Ecto neural progenitor cell (in vitro differentiated cells): ENCODE measurements around the gene MEF2A.

Experiments
- DNase-seq: peaks from one replicate; pipeline ENCODE4 v3.0.0-alpha.2; 2018; ENCODE audit warnings: low spot score

Gene MEF2A

DNA sequence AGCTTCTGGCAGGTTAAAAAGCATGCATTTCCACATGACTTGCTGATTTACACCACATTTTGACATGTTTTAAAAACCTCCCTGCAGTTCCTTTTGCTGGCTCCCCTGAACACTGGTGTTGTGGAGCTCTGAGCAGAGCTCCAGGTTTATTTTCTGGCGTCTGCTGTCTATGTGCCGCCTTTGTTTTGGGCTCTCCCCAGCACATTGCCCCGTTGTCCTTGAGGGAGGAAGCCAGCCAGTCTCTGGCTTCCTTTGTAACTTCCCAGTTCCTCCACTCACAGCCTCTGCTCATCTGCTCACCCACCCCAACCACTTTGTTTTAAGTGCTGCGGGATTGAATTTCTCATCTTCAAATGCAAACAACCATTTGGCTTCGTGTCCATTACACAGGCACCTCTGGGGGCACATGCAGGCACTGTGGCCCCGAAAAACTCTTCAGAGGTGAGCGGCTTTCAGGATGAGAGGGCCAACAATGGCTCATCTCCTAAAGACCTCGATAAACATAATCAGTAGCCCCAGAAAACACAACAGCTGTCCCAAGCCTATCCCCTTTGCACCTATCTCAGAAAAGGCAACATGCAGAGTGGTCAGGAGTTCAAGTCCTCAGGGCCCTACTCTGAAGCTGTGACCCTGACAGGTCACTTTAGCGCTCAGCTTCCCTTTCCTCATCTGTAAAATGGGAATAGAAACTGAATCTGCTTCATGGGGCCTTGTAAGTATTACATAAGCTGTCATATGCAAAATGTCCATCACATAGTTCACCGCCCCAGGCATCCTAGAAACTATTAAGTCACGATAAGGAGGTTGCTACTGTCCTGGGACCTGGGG, 1.3 kb upstream of the MEF2A start:
- DNase-seq: no peak

DNA sequence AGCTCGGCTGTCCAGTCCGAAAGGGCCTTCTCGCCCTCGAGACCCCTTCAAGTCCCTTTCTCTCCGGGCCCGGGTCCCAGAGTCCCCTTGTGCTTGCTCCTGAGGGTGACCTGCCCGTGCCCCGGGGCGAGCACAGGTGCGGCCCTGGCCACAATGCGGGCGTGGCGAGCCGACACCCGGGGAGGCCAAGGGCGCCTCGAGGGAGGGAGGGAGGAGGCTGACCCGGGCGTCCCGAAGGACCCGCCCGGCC, 810 bp upstream of the MEF2A start:
- peak; percentile 80 for DNase-seq

GRCh38 chr15:99566157-99566897, 543 bp downstream of the MEF2A start:
- peak; percentile 74 for DNase-seq

- DNase-seq: no peak
Measured at GRCh38 chr15:99568625-99569352, 3.0 kb downstream of the MEF2A start.

- no peak for DNase-seq
Measured at GRCh38 chr15:99571299-99571698, 5.5 kb downstream of the MEF2A start.

- DNase-seq: no peak
Measured at GRCh38 chr15:99574048-99574447, 8.3 kb downstream of the MEF2A start.

DNA sequence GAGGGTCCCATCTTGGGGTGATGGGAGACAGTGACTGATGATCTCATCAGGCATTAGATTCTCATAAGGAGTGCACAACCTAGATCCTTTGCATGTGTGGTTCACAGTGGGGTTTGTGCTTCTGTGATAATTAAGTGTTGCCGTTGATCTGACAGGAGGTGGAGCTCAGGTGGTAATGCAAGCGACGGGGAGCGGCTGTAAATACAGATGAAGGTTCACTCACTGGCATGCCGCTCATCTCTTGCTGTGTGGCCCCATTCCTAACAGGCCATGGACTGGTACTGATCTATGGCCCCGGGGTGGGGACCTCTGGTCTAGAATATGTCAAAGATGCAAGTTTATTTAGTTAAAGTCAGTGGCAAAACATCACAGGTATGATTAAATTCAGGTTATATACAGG, 8.7 kb downstream of the MEF2A start:
- no peak for DNase-seq

DNA sequence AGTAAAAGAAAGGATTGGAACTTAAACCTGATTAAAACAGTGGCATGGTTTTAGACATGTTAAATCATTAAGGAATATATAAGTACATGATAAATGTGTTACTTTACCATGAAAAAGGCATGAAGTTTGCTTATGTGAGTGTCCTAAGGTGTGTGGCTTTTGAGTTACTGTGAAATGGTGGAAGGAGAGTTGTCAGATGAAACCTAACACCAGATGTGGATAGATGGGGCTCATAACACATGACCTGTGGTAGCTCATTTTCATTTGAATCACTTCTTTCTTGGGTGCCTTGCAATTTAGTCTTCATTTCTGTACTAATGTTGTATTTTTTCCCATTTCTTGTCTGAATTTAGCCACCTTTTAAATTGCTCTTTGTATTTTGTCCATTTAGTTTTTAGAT, 13.0 kb downstream of the MEF2A start:
- no peak for DNase-seq

DNA sequence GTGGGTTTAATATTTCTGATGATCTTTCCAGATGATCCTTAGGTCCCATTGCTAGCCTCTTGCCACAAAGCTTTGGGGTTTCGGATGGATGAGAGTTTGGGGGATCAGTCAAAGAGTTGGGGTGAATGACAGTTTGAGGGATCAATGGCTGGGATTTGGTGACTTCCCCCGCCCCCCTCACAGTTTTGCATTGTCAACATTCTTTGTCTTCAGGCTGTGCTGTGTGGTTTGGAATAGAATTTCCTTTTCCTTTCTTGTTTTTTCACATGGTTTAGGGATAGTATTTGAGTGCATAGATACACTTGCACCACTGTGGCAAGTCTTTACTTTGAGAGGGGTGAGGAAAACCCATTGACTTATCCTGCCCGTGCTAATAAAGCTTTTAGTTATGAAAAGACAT, 14.3 kb downstream of the MEF2A start:
- no peak for DNase-seq

DNA sequence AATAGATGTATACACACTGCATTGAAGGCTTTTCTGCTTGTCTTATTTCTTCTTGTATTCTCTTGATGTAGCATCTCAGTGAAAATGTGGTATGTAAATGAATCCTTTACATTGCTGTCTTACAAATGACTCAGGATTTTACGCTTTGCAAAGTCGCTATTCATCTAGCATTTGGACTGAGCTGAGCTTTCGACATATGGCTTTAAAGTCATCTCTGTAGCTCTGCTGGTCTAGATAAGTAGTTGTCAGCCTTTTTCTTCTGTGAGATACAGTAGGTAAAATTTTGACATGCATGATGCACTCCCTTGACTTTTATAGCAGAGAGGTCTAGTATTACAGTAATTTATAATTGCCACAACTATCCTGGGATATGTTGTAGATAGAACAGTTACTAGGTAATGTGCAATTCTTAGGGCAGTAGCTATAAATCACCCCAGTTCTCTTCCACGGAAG, 16.8 kb downstream of the MEF2A start:
- no peak for DNase-seq

- no peak for DNase-seq
Measured at GRCh38 chr15:99584081-99584600, 18.4 kb downstream of the MEF2A start.

GRCh38 chr15:99586121-99586520, 20.3 kb downstream of the MEF2A start:
- DNase-seq: no peak

DNA sequence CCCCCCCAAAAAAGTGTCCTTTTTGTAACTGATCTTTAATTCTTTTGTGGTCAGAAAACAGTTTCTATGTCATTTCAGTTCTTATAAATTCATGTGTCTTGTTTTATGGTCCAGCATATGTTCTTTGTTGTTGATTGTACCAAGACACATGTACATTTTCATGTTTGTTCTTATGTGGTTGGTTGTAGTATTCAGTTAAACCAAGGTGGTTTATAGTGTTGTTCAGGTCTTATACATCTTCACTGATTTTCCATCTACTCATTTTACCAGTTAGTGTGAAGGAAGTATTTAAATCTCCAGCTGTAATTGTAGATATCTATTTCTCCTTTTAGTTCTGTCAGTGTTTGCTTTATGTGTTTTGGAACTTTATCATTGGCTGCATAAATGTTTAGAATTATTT, 24.0 kb downstream of the MEF2A start:
- DNase-seq: no peak

DNA sequence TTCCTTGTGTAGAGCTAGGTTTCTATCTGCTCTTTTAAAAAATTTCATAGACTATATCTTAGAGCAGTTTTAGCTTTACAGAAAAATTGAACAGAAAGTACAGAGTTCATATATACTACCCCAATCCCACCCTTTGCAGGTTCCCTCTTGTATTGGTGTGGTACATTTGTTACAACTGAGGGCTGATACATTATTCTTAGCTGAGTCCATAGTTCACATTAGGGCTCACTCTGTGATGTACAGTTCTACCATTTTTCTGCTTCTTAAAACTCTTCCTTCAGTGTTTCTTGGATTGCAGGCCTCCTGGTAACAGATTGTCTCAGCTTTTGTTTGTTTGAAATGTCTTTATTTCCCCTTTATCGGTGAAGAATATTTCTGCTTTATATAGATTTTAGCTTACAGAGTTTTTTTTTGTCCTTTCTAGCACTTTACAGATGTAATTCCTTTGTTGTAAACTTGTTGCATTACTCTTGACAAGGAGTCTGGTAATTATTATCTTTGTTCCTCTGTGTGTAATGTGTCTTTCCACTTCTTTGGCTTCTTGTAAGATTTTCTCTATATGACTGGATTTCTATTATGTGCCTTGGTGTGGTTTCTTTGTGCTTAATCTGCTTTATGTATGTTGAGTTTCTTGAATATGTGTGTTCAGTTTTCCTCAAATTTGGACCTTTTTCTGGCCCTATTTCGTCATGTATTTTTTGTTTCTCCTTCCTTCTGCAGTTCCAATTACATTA, 25.3 kb downstream of the MEF2A start:
- no peak for DNase-seq

DNA sequence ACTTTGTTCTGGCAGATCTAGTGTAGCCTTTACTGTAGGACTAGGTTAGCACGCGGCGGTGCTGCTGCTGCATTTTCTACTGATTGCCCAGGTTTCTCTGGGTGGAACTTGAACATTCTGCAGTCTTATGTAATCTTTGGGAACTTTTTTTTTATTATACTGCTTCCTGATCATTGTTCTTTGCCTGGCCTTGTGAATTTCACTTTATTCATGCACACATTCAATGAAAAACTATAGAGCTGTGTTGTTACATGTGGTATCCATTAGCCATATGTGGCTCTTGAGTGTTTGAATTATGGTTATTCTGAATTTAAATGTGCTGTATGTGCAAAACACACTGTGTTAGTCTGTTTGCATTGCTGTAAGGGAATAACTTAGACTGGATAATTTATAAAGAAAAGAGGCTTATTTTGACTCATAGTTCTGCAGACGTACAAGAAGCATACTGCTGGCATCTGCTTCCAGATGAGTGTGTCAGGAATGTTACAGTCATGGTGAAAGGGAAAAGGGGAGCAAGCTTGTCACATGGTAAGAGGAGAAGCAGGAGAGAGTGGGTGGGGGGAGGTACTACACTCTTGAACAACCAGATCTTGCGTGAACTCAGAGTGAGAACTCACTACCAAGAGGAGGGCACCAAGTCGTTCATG, 26.5 kb downstream of the MEF2A start:
- no peak for DNase-seq

GRCh38 chr15:99593070-99593469, 27.3 kb downstream of the MEF2A start:
- no peak for DNase-seq

- no peak for DNase-seq
Measured at GRCh38 chr15:99594916-99595315, 29.1 kb downstream of the MEF2A start.

DNA sequence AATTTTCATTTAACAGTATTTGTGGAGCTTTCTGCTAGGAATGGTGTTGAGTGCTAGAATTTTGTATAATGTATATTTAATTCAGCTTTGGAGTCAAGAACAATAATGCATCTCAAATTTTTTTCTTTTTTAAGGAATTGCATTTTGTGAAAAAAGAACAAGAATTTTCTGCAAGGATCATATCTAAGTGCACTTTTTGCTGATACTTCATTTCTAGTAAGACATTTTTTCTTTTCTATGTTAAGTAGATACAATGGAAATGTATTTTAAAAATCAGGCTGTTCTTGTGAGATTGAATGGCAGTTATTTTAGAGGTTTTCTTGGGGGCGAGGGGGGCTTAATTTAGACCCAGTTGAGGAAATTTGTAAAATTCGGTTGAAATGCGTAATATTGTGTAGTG, 32.5 kb downstream of the MEF2A start:
- no peak for DNase-seq

DNA sequence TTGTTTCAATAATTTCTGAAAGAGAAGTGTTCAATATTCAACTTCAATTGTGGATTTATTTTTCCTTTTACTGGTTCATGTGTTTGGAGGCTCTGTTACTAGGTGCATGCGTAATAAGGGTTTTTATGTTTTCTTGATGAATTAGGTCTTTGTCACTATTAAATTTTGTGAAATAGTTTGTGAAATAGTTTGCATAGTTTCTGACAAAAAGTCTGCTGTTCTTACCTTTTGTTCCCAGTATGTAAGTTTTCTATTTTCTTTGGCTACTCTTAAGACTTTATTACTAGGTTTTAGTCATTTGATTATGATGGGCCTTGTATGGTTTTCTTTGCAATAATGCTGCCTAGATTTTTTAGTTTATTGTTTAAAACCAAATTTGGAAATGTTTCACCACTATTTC, 38.0 kb downstream of the MEF2A start:
- DNase-seq: no peak

DNA sequence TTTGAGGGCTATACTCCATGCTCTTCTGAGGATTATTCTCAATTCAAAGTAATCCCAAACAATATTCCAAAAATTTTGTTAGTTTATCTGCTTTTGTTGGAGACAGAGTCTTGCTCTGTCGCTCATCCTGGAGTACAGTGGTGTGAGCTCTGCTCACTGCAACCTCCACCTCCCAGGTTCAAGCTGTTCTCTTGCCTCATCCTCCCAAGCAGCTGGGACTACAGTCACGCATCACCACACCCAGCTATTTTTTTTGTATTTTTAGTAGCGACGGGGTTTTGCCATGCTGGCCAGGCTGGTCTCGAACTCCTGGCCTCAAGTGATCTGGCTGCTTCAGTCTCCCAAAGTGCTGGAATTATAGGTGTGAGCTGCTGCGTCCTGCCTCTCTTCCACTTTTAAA, 39.1 kb downstream of the MEF2A start:
- DNase-seq: no peak

GRCh38 chr15:99605490-99605931, 39.7 kb downstream of the MEF2A start:
- no peak for DNase-seq

- no peak for DNase-seq
Measured at GRCh38 chr15:99605990-99606389, 40.2 kb downstream of the MEF2A start.
